Prostate gland (tissue), 2 donors: Measurements from ENCODE around the gene PRSS27. TPM values are rescaled to one million over a fixed set of nuclear protein-coding genes. Genes with fewer than 3 reads are reported as not detected.

ENCODE experiments used
- DNase-seq: peaks from one replicate; pipeline ENCODE4 v3.0.0-alpha.2; 2019; ENCODE audit warnings: low spot score
- H3K27ac ChIP-seq, 2 donors: fragments of 200-600 bp; sonication (generic); 2 replicates each; pipeline ENCODE4 v1.5.1; 2017 to 2019
- H3K27me3 ChIP-seq: fragments of 200-600 bp; sonication (generic); replicated peaks from 2 replicates; pipeline ENCODE4 v1.5.1; 2019; ENCODE audit not compliant: insufficient read depth
- H3K36me3 ChIP-seq, 2 donors: fragments of 200-600 bp; sonication (generic); 1 replicate in 1 of 2; 2 replicates in 1 of 2; pipeline versions ENCODE4 v1.5.1 to v1.8.1; 2017 to 2019
- H3K4me1 ChIP-seq: fragments of 200-600 bp; sonication (generic); replicated peaks from 2 replicates; pipeline ENCODE4 v1.5.1; 2019
- H3K4me3 ChIP-seq, 2 donors: fragments of 200-600 bp; sonication (generic); 2 replicates each; pipeline ENCODE4 v1.5.1; 2017 to 2019
- H3K9me3 ChIP-seq: fragments of 200-600 bp; sonication (generic); 2 replicates; pipeline ENCODE4 v1.5.1; 2017
- POLR2A ChIP-seq: fragments of 450-650 bp; IDR thresholded peaks from one replicate; pipeline ENCODE4 v1.6.1; 2016; ENCODE audit warnings: antibody characterized with exemption, mild to moderate bottlenecking
- POLR2AphosphoS5 ChIP-seq: sonication (generic); formaldehyde crosslinking; IDR thresholded peaks from one replicate; pipeline ENCODE4 v1.6.1; 2017; ENCODE audit warnings: antibody characterized with exemption
- WGBS: methylation state at CpG from one replicate; pipeline ENCODE4 v1.1.5; 2018; 5-methylcytosine and 5-hydroxymethylcytosine counted together
- intact Hi-C: fragments of 100-400 bp; cut with DNase I; formaldehyde crosslinking; loops from one replicate; pipeline ENCODE4 v1.14.2; 2022
- total RNA-seq, 2 donors: library from RNA; depleted of rRNA; stranded (reverse); fragments of >200 nt; gene quantifications; one replicate each; pipeline ENCODE4 v1.1.0, GENCODE V29; 2016
- TF ChIP-seq, protein P1 (sequence below), 4 experiments: fragments of 200-600 bp in 2 of 4; fragments of 450-650 bp in 2 of 4; sonication (generic) in 2 of 4; IDR thresholded peaks; 1 replicate in 3 of 4; 2 replicates in 1 of 4; pipeline ENCODE4 v1.5.1; 2016 to 2019; ENCODE audit warnings: antibody characterized with exemption in 4 of 4, mild to moderate bottlenecking in 2 of 4, moderate library complexity in 2 of 4

Gene PRSS27
- total RNA-seq, 2 donors from 2014 or later = 1.9 to 6.9 TPM

DNA sequence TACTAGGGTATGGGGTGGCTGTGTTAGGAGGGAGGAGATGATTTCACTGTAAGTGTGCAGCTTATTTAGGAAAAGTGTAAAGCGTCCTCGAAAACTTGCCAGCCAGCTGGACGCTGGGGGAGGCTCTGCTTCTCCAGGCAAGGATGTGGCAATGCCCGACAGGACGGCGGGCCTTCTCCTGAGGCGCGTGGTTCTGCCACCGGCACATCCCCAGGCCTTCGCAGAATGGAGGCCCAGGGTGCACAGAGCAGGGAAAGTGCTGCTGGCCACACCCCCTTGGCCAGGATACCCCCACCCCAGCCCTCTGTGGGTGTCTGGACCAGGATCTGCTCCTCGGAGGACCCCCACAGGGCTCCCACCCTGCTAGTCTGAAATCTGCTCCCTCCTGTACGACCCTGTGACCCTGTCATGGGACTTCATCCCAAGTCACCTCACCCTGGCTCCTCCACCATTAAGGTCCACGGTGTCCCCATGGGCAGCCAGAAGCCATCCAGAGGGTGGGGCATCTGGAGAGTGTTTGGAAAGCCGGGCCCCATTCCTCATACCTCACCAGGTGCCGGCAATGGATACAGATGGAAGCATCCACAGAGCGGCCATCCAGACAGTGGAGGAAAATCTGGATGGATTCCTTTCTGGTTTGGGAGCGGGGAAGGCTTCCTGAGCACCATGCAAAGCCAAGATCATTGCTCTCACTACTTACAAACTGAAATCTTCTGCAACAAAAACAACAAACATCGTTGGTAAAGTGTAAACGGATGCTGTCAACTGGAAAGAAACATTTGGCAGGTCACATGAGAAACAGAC lies 23.2 kb upstream of the PRSS27 start:
- no peak overlapping the region for H3K27ac ChIP-seq
- H3K27me3 ChIP-seq = no peaks in the 10 kb centered on the region
- H3K9me3 ChIP-seq = no peaks in the 10 kb centered on the region
- intact Hi-C loops = no loop called here
- 89% methylated on average over 19 of the region's 19 CpGs for WGBS
- TF ChIP-seq, protein P1, sequence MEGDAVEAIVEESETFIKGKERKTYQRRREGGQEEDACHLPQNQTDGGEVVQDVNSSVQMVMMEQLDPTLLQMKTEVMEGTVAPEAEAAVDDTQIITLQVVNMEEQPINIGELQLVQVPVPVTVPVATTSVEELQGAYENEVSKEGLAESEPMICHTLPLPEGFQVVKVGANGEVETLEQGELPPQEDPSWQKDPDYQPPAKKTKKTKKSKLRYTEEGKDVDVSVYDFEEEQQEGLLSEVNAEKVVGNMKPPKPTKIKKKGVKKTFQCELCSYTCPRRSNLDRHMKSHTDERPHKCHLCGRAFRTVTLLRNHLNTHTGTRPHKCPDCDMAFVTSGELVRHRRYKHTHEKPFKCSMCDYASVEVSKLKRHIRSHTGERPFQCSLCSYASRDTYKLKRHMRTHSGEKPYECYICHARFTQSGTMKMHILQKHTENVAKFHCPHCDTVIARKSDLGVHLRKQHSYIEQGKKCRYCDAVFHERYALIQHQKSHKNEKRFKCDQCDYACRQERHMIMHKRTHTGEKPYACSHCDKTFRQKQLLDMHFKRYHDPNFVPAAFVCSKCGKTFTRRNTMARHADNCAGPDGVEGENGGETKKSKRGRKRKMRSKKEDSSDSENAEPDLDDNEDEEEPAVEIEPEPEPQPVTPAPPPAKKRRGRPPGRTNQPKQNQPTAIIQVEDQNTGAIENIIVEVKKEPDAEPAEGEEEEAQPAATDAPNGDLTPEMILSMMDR (IDR thresholded peaks at IDR 0.05) = no peak
- no peak for TF ChIP-seq POLR2AphosphoS5
- TF ChIP-seq POLR2A = no peak
- H3K4me3 ChIP-seq = no peak overlapping the region
- H3K36me3 ChIP-seq = no peaks in the 10 kb centered on the region
- DNase-seq = no peak
- H3K4me1 ChIP-seq = no peaks in the 10 kb centered on the region

DNA sequence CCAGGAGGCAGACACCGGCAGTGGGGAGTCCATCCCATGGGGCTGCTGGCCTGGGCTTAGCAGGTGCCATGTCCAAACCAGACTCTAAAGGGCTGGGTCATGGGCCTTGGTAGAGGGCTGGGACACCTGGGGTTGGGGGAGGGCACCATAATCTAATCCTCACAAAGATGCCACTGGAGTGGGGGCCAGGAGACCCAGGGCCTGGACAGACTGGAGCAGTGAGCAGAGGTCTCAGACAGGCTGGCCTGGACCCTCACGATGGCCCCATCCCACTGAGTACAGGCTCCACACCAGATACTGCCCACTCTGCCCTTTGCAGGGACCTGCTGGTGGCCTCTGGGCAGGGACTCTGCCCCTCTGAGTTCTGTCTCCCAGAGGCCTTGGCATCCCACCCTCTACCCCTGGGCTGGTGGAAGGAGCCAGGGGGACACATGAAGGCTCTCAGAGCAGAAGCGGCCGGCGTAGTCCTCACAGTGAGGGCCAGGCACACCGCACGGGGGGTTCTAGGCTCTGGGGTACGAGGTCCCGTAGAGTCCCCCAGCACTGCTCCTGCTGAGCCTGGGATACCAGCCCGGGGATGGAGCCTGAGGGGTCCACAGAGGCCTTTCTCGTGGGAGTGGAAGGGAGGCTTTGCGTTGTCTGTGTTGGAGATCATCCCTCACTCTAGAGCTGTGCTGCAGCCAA lies 22.4 kb upstream of the PRSS27 start:
- H3K27ac ChIP-seq = no peak overlapping the region
- H3K4me3 ChIP-seq = no peak overlapping the region
- WGBS = 96% methylated on average over 12 of the region's 12 CpGs
- no peak for DNase-seq
- intact Hi-C loops = no loop called here
- H3K27me3 ChIP-seq = no peaks in the 10 kb centered on the region
- no peaks in the 10 kb centered on the region for H3K9me3 ChIP-seq
- no peaks in the 10 kb centered on the region for H3K36me3 ChIP-seq
- TF ChIP-seq, protein P1 (IDR thresholded peaks at IDR 0.05) = no peak
- TF ChIP-seq POLR2A (no peak), POLR2AphosphoS5 (no peak)
- H3K4me1 ChIP-seq = no peaks in the 10 kb centered on the region

DNA sequence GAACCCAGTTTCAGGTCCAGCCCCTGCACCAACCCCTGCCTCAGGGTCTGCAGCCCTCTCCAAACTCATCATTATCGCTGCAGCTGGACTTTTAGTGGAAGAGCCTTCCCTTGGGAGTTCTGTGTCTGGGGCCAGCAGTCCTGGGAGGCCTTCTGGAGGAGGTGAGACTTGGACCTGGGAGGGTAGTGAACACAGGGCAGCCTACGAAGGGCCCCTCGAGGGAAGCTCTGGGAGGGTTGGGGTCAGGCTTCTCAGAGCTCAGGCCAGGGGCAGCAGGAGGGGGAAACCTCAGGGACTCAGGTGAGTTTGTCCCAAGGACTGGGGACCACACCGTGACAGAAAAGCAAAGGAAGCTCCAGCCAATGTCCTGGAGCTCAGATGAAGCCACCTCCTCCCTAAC lies 21.1 kb upstream of the PRSS27 start:
- 91% methylated on average over 4 of the region's 4 CpGs for WGBS
- Histone ChIP-seq H3K4me1 (no peaks in the 10 kb centered on the region), H3K27ac (no peak overlapping the region), H3K9me3 (no peaks in the 10 kb centered on the region), H3K4me3 (no peak overlapping the region), H3K36me3 (no peaks in the 10 kb centered on the region), H3K27me3 (no peaks in the 10 kb centered on the region)
- TF ChIP-seq, protein P1 (IDR thresholded peaks at IDR 0.05) = no peak
- TF ChIP-seq POLR2A (no peak), POLR2AphosphoS5 (no peak)
- intact Hi-C loops = no loop called here
- DNase-seq = no peak

DNA sequence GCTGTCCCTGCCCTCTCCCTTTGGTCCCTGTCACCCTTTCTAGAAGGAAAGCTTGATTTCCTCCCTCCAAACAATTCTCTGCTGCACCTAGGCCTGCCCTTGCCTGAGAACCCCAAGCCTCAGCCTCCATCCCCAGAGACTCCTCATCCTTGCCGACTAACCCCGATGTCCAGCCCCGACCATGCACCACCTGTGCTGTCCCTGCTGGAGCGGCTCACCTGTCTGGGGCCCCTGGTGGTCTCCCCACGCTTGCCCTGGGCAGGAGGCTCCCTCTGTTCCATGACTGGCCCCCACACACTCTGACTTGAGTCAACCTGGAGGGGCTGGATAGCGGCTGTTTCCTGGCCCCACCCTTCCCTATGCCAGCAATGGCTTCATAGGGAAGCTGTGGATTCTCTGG lies 20.5 kb upstream of the PRSS27 start:
- Histone ChIP-seq H3K36me3 (no peaks in the 10 kb centered on the region), H3K9me3 (no peaks in the 10 kb centered on the region), H3K27ac (no peak overlapping the region), H3K4me3 (no peak overlapping the region), H3K27me3 (no peaks in the 10 kb centered on the region), H3K4me1 (no peaks in the 10 kb centered on the region)
- intact Hi-C loops = no loop called here
- TF ChIP-seq, protein P1 (IDR thresholded peaks at IDR 0.05) = no peak
- no peak for TF ChIP-seq POLR2AphosphoS5
- TF ChIP-seq POLR2A = no peak
- DNase-seq = no peak
- WGBS = 93% methylated on average over 6 of the region's 6 CpGs
